GM12878 (cell line): ENCODE data around the gene CCDC85A. TPM values are rescaled to one million over a fixed set of nuclear protein-coding genes. Genes with fewer than 3 reads are reported as not detected.
A peak's percentile ranks its signal among the peaks of the same experiment; 100 is the strongest.

Experiments
- ATAC-seq: fragments of 200-7000 bp; cut with Tn5 transposase; 3 replicates; pipeline ENCODE4 v1.9.1; 2020; ENCODE audit warnings: mild to moderate bottlenecking, moderate library complexity
- BruUV-seq: library from RNA; stranded (reverse); fragments of 400-500 nt; replicated peaks from 2 replicates; lab custom pipeline; 2021; lab: Mats Ljungman, UMichigan
- CTCF ChIA-PET: fragments of 300-600 bp; sonication (Branson Sonifier 250); formaldehyde crosslinking; extraction: SDS; loops from one replicate; lab custom pipeline; 2021; ENCODE audit warnings: inconsistent platforms; lab: Yijun Ruan, JAX
- POLR2A ChIA-PET: fragments of 350-600 bp; formaldehyde crosslinking; extraction: SDS; loops from one replicate; lab custom pipeline; 2021; ENCODE audit warnings: inconsistent platforms; lab: Charles Lee
- RAD21 ChIA-PET: fragments of 300-600 bp; sonication (Branson Sonifier 250); formaldehyde crosslinking; loops from one replicate; lab custom pipeline; 2023; ENCODE audit warnings: antibody characterized with exemption; ENCODE audit not compliant: unreplicated experiment; lab: Charles Lee
- SMC1A ChIA-PET: fragments of 300-600 bp; sonication (Branson Sonifier 250); formaldehyde crosslinking; loops from one replicate; lab custom pipeline; 2023; ENCODE audit not compliant: unreplicated experiment, uncharacterized antibody; lab: Charles Lee
- DNase-seq: peaks from one replicate; pipeline ENCODE4 v3.0.0-alpha.2; 2011; ENCODE audit warnings: low read depth, low spot score
- FAIRE-seq: peaks from 3 replicates; lab custom pipeline; 2011; peaks lifted over from hg19 to GRCh38; lab: Jason Lieb, UNC
- H2AFZ ChIP-seq: 2 replicates; pipeline ENCODE4 v1.6.0; 2011; ENCODE audit warnings: low read depth, low read length, control low read depth; ENCODE audit not compliant: control insufficient read depth
- H3K27ac ChIP-seq: 2 replicates; pipeline ENCODE4 v1.5.1; 2011; ENCODE audit warnings: control low read depth; ENCODE audit not compliant: control insufficient read depth, insufficient read depth
- H3K27me3 ChIP-seq, 2 experiments: replicated peaks in 1 of 2; 2 replicates each; pipeline versions ENCODE4 v1.6.0 to v1.6.1; 2011; ENCODE audit warnings: low read length in 1 of 2; ENCODE audit not compliant: control insufficient read depth in 2 of 2, insufficient read depth in 2 of 2
- H3K36me3 ChIP-seq, 2 experiments: 2 replicates each; pipeline ENCODE4 v1.5.1; 2011; ENCODE audit warnings: low read length in 1 of 2; ENCODE audit not compliant: control insufficient read depth in 2 of 2, insufficient read depth in 2 of 2
- H3K4me1 ChIP-seq: 2 replicates; pipeline ENCODE4 v1.6.1; 2011; ENCODE audit warnings: mild to moderate bottlenecking, low read length, moderate library complexity, mixed read lengths; ENCODE audit not compliant: control insufficient read depth, insufficient read depth
- H3K4me2 ChIP-seq: 2 replicates; pipeline ENCODE4 v1.6.0; 2011; ENCODE audit warnings: control low read depth; ENCODE audit not compliant: control insufficient read depth, insufficient read depth
- H3K4me3 ChIP-seq: fragments of 200-600 bp; sonication (generic); 2 replicates; pipeline ENCODE4 v1.5.1; 2016
- H3K79me2 ChIP-seq: 2 replicates; pipeline ENCODE4 v1.6.0; 2011; ENCODE audit warnings: low read length; ENCODE audit not compliant: control insufficient read depth, insufficient read depth
- H3K9ac ChIP-seq: 2 replicates; pipeline ENCODE4 v1.8.0; 2011; ENCODE audit warnings: low read length, control low read depth, mixed read lengths; ENCODE audit not compliant: control insufficient read depth, insufficient read depth
- H3K9me3 ChIP-seq: replicated peaks from 3 replicates; pipeline ENCODE4 v1.5.1; 2011; ENCODE audit warnings: mild to moderate bottlenecking, low read length; ENCODE audit not compliant: control insufficient read depth, insufficient read depth
- H4K20me1 ChIP-seq: 2 replicates; pipeline ENCODE4 v1.6.0; 2011; ENCODE audit not compliant: control insufficient read depth, insufficient read depth
- FOXM1 ChIP-seq: IDR thresholded peaks from 2 replicates; pipeline ENCODE4 v1.6.1; 2012; ENCODE audit warnings: low read depth, mild to moderate bottlenecking, inconsistent platforms, low read length, moderate library complexity
- LARP7 ChIP-seq: fragments of 450-650 bp; IDR thresholded peaks from 2 replicates; pipeline ENCODE4 v1.6.1; 2017; ENCODE audit warnings: mild to moderate bottlenecking
- SPI1 ChIP-seq: IDR thresholded peaks from 2 replicates; pipeline ENCODE4 v1.6.1; 2011; ENCODE audit warnings: low read depth, mild to moderate bottlenecking, low read length, moderate library complexity, borderline replicate concordance; ENCODE audit not compliant: insufficient read depth
- WGBS: methylation state at CpG from one replicate; pipeline ENCODE4 v1.1.6; 2016; ENCODE audit warnings: low lambda C conversion rate; ENCODE audit not compliant: insufficient replicate concordance, insufficient coverage; ENCODE audit errors: missing lambda C conversion rate; 5-methylcytosine and 5-hydroxymethylcytosine counted together
- in situ Hi-C: fragments of 300-500 bp; cut with MboI; formaldehyde crosslinking; loops from 9 replicates; pipeline ENCODE4 v1.14.3; 2018; ENCODE audit warnings: mixed read lengths
- intact Hi-C: fragments of 100-400 bp; cut with micrococcal nuclease; formaldehyde crosslinking; loops from one replicate; pipeline ENCODE4 v1.14.2; 2022; ENCODE audit not compliant: unreplicated experiment
- polyA plus RNA-seq, 11 experiments: library from polyadenylated mRNA; depleted of rRNA in 4 of 11; unstranded in 6 of 11; stranded (reverse) in 5 of 11; fragments of >200 nt; fragmentation: Nextera tagmentation in 4 of 11; fragmentation: Illumina TruSeq in 1 of 11; extraction: Ambion mirVana in 4 of 11; extraction: Trizol in 1 of 11; gene quantifications; 1 replicate in 1 of 11; 2 replicates in 10 of 11; pipeline versions ENCODE4 v1.2.1 to v1.2.3, GENCODE V29; 2011 to 2016; ENCODE audit warnings: inconsistent platforms in 2 of 11, missing spikeins in 2 of 11, low read depth in 1 of 11
- total RNA-seq, 4 experiments: library from RNA; depleted of rRNA in 3 of 4; stranded (reverse); fragments of >200 nt in 3 of 4; fragmentation: Illumina TruSeq in 1 of 4; extraction: Trizol in 1 of 4; gene quantifications; 2 replicates each; pipeline versions ENCODE4 v1.2.1 to v1.2.3, GENCODE V29; 2013 to 2021
- TF ChIP-seq, protein P1 (sequence below): IDR thresholded peaks from 2 replicates; pipeline ENCODE4 v1.6.1; 2012; ENCODE audit warnings: low read depth, low read length, improper control_type of control experiment
- TF ChIP-seq, protein P2 (sequence below): fragments of 450-650 bp; IDR thresholded peaks from 2 replicates; pipeline ENCODE4 v1.6.1; 2017; ENCODE audit warnings: low read depth, mild to moderate bottlenecking, moderate library complexity

Gene CCDC85A
- total and polyA plus RNA-seq, 10 of the 15 experiments (the other 5 are each of a cell fraction or from before 2014, with no cell fraction given): 0.02 to 0.57 (median 0.04) TPM; not detected in 7

DNA sequence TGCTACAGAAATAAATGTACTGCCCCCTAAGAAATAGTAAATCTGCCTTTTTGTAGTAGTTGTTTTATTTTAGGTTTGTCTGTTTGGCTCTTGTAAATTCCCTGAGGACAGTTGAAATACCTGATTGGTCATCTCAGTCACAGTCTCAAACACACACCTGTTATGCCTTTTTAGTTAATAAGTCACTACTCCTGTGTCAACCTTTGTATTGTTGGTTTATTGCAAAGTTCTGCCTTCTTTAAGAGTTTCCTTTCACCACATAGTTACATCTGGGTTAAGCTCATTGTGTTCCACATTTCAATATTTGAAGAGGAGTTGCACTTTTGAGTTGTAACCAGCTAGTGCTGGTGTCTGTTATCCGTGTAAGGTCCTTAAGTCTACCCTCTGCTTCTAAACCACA, 198.7 kb downstream of the CCDC85A start:
- intact Hi-C loops: no loop called here
- ATAC-seq (peak; percentile 41; the same call in 2 of the 3 replicates), DNase-seq (no peak), FAIRE-seq (no peak)
- in situ Hi-C loops: no loop called here
- no peak overlapping the region for H3K27ac ChIP-seq
- H3K4me2 ChIP-seq: no peak overlapping the region
- RAD21 ChIA-PET: no interaction called here
- no peak for TF ChIP-seq SPI1
- no peak for TF ChIP-seq FOXM1
- TF ChIP-seq, protein P1, sequence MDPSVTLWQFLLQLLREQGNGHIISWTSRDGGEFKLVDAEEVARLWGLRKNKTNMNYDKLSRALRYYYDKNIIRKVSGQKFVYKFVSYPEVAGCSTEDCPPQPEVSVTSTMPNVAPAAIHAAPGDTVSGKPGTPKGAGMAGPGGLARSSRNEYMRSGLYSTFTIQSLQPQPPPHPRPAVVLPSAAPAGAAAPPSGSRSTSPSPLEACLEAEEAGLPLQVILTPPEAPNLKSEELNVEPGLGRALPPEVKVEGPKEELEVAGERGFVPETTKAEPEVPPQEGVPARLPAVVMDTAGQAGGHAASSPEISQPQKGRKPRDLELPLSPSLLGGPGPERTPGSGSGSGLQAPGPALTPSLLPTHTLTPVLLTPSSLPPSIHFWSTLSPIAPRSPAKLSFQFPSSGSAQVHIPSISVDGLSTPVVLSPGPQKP: no peak
- TF ChIP-seq, protein P2, sequence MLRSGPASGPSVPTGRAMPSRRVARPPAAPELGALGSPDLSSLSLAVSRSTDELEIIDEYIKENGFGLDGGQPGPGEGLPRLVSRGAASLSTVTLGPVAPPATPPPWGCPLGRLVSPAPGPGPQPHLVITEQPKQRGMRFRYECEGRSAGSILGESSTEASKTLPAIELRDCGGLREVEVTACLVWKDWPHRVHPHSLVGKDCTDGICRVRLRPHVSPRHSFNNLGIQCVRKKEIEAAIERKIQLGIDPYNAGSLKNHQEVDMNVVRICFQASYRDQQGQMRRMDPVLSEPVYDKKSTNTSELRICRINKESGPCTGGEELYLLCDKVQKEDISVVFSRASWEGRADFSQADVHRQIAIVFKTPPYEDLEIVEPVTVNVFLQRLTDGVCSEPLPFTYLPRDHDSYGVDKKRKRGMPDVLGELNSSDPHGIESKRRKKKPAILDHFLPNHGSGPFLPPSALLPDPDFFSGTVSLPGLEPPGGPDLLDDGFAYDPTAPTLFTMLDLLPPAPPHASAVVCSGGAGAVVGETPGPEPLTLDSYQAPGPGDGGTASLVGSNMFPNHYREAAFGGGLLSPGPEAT: no peak
- TF ChIP-seq LARP7: no peak
- no peak overlapping the region for H2AFZ ChIP-seq
- SMC1A ChIA-PET: no interaction called here
- H3K27me3 ChIP-seq: no peaks in the 10 kb centered on the region
- POLR2A ChIA-PET: no interaction called here
- no TSS peak for BruUV-seq
- CTCF ChIA-PET: no interaction called here
- H3K36me3 ChIP-seq: no peaks in the 10 kb centered on the region
- H3K4me3 ChIP-seq: no peak overlapping the region
- H3K9me3 ChIP-seq: no peaks in the 10 kb centered on the region
- no peaks in the 10 kb centered on the region for H3K4me1 ChIP-seq
- 0% methylated on average over 1 of the region's 1 CpG for WGBS
- H3K9ac ChIP-seq: no peak overlapping the region
- no peaks in the 10 kb centered on the region for H4K20me1 ChIP-seq
- no peaks in the 10 kb centered on the region for H3K79me2 ChIP-seq
